Ovary (tissue), 3 donors: ENCODE measurements around the gene C4B.
"Not testable (repeated sequence)": the region's sequence is repeated elsewhere in the genome, so short reads cannot be mapped to it uniquely, and the experiment has no call there.

Experiments
- CTCF ChIP-seq, 3 donors: fragments of 450-650 bp in 2 of 3; fragments of 200-600 bp in 1 of 3; IDR thresholded peaks; one replicate each; pipeline versions ENCODE4 v1.5.1 to v1.8.0; 2016 to 2022; ENCODE audit warnings: antibody characterized with exemption in 3 of 3, mild to moderate bottlenecking in 1 of 3
- EP300 ChIP-seq: sonication (generic); formaldehyde crosslinking; IDR thresholded peaks from one replicate; pipeline ENCODE4 v1.6.1; 2017; ENCODE audit warnings: antibody characterized with exemption
- donor health status: DM: no; HTN: no; CAD: no.

DNA sequence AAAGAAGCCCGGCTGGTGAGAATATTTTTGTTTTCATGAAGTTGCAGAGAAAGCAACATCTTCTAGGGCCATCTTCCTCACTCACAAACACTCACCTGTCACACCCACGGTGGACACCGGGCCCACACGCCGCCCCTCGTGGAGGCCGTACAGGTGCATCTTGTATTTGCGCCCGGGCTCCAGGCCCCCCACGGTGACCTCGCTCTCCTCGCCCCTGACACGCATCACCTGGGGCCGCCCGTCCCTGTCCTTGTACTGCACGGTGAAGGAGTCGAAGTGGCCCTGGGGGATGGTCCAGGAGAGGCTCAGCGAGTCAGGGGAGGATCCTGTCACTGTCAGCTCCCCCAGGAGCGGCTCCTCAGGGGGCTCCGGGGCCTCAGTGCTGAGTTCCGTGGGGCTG is 41.2 kb downstream of the C4B start:
- not testable (repeated sequence) for TF ChIP-seq CTCF (IDR thresholded peaks at IDR 0.05); EP300
